Brain pericyte (primary cell): Measurements from ENCODE around the gene CDK5.

Experiments used
- DNase-seq: peaks from one replicate; pipeline ENCODE4 v3.0.0-alpha.2; 2012; ENCODE audit warnings: low read depth, low spot score

The CDK5 gene

GRCh38 chr7:151073990-151074389, 16.3 kb upstream of the CDK5 start:
- no peak for DNase-seq

- no peak for DNase-seq
Observed at GRCh38 chr7:151071032-151071866, 13.6 kb upstream of the CDK5 start.

- DNase-seq, result no peak
Observed at GRCh38 chr7:151070574-151070960, 12.9 kb upstream of the CDK5 start.

- no peak for DNase-seq
Observed at GRCh38 chr7:151069841-151070573, 12.3 kb upstream of the CDK5 start.

- DNase-seq, result no peak
Observed at GRCh38 chr7:151068069-151068773, 10.5 kb upstream of the CDK5 start.

- DNase-seq, result no peak
Observed at GRCh38 chr7:151066273-151066974, 8.7 kb upstream of the CDK5 start.

GRCh38 chr7:151065516-151065915, 7.8 kb upstream of the CDK5 start:
- DNase-seq, result no peak

- no peak for DNase-seq
Observed at GRCh38 chr7:151064993-151065392, 7.3 kb upstream of the CDK5 start.

GRCh38 chr7:151064454-151064853, 6.8 kb upstream of the CDK5 start:
- DNase-seq, result no peak

GRCh38 chr7:151063212-151063561, 5.5 kb upstream of the CDK5 start:
- DNase-seq, result no peak

GRCh38 chr7:151062399-151063211, 4.9 kb upstream of the CDK5 start:
- no peak for DNase-seq

- no peak for DNase-seq
Observed at GRCh38 chr7:151062111-151062398, 4.4 kb upstream of the CDK5 start.

GRCh38 chr7:151061213-151062110, 3.8 kb upstream of the CDK5 start:
- DNase-seq, result no peak

- no peak for DNase-seq
Observed at GRCh38 chr7:151060416-151061212, 2.9 kb upstream of the CDK5 start.

- DNase-seq, result no peak
Observed at GRCh38 chr7:151060113-151060415, 2.4 kb upstream of the CDK5 start.

- DNase-seq, result no peak
Observed at GRCh38 chr7:151059367-151060112, 1.8 kb upstream of the CDK5 start, which contains the start of gene SLC4A2. SLC4A2 (plus strand) TSS chr7:151059589; CDS start chr7:151061988, 2,399 bp downstream.

GRCh38 chr7:151058781-151059366, 1.2 kb upstream of the CDK5 start:
- DNase-seq, result no peak
